T-helper 2 cell (primary cell): Measurements from ENCODE around the gene PI4KA.
"Not testable (repeated sequence)": the region's sequence is repeated elsewhere in the genome, so short reads cannot be mapped to it uniquely, and the experiment has no call there.

Experiments
- DNase-seq, 5 experiments: peaks; one replicate each; pipeline versions ENCODE4 v3.0.0 to v3.0.0-alpha.2; 2012 to 2022

The PI4KA gene

DNA sequence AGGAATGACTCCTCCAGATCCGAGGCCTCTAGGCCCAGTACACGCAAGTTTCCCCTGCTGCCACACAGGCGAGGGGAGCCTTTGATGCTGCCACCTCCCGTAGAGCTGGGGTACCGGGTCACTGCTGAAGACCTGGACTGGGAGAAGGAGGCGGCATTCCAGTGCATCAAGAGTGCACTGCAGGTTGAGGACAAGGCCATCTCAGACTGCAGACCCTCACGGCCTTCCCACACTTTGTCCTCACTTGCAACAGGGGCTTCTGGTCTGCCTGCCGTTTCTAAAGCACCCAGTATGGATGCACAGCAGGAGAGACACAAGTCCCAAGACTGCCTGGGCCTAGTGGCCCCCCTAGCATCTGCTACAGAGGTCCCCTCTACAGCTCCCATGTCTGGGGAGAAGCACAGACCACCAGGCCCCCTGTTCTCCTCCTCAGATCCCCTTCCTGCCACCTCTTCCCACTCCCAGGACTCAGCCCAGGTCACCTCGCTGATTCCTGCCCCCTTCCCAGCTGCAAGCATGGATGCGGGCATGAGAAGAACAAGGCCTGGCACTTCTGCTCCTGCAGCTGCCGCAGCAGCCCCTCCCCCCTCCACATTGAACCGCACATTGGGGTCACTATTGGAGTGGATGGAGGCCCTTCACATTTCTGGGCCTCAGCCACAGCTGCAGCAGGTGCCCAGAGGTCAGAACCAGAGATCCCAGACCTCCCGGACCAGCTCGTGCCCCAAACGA is 167.9 kb downstream of the PI4KA start:
- not testable (repeated sequence) for DNase-seq

DNA sequence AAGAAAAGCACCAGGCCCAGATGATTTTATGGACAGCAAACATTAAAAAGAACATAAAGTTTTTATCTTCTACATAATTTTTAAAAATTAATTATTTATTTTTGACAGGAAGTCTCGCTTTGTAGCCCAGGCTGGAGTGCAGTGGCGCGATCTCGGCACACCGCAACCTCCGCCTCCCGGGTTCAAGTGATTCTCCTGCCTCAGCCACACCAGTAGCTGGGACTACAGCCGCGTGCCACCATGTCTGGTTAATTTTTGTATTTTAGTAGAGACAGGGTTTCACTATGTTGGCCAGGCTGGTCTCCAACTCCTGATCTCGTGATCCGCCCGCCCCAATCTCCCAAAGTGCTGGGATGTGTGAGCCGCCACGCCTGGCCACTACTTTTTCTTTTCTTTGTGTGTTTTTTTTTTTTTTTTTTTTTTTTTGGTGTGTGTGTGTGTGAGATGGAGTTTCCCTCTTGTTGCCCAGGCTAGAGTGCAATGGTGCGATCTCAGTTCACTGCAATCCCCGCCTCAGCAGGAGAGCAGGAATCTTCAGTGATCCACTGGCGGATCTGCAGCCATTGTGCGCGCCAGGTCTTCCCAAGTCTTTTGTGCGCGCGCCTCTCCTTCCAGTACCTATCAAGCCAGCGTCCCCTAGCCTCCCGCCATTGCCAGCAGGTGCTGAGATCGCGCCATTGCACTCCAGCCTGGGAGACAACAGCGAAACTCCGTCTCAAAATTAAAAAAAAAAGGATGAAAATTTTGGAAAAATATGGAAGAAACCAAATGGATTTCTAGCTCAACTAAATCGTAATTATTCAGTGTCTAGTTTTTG is 171.0 kb downstream of the PI4KA start:
- DNase-seq: not testable (repeated sequence)

DNA sequence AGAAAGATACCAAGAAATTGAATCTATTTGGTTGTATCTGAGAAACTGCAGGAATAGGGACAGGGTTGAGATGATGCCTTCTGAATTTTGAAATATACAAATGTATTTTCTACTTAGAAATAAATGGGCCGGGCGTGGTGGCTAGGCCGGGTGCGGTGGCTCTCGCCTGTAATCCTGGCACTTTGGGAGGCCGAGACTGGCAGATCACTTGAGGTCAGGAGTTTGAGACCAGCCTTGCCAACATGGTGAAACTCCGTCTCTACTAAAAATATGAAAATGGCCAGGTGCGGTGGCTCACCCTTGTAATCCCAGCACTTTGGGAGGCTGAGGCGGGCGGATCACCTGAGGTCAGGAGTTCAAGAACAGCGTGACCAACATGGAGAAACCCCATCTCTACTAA is 172.8 kb downstream of the PI4KA start:
- not testable (repeated sequence) for DNase-seq

DNA sequence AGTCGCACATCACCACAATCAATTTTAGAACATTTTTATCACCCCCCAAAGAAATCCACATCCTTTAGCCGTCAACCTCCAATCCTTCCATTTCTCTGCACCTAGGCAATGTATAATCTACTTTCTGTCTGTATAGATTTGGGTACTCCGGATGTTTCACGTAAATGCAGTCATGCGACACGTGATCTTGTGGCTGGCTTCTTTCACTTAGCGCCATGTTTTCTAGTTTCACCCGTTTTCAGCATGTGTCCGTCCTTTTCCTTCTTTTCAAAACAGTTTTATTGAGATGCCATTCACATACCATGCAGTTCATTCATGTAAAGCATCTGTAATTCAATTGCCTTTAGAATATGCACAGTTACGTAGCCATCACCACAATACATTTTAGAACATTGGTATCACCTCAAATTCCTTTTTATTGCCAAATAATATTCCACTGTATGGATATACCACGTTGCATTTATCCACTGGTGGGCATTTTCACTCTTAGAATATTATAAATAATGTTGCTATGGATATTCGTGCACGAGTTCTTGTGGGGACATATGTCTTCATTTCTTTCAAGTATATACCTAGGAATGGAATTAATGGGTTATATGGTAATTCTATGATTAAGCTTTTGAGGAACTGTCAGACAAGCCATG is 179.7 kb downstream of the PI4KA start:
- not testable (repeated sequence) for DNase-seq

DNA sequence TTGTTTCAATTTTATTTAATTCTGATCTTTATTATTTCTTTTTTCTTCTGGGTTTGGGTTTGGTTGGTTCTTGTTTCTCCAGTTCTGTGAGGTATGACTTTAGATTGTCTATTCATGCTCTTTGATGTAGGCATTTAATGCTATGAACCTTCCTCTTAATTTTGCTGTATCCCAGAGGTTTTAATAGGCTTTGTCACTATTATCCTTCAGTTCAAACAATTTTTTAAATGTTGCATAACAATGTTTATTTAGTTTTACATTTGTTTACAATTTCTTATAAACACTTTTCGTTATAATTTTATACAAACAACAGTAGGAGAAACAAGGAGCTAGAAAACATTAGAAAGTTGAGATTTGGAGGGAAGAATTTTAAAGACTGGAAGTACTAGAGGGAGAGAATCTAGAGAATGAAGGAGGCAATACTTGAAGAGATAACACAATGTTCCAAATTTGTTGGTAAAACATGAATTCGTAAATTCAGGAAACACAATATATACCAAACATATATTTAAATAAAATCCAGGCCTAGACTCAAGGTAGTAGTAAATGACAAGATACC is 180.8 kb downstream of the PI4KA start:
- DNase-seq: no peak

DNA sequence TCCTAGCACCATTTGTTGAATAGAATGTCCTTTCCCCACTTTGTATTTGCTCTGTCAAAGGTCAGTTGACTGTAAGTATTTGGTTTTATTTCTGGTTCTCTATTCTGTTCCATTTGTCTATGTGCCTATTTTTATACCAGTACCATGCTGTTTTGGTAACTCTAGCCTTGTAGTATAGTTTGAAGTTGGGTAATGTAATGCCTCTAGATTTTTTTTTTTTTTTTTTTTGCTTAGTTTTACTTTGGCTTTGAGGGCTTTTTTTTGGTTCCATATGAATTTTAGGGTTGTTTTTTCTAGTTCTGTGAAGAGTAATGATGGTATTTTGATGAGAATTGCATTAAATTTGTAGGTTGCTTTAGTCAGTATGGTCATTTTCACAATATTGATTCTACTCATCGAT is 183.0 kb downstream of the PI4KA start:
- DNase-seq: not testable (repeated sequence)

DNA sequence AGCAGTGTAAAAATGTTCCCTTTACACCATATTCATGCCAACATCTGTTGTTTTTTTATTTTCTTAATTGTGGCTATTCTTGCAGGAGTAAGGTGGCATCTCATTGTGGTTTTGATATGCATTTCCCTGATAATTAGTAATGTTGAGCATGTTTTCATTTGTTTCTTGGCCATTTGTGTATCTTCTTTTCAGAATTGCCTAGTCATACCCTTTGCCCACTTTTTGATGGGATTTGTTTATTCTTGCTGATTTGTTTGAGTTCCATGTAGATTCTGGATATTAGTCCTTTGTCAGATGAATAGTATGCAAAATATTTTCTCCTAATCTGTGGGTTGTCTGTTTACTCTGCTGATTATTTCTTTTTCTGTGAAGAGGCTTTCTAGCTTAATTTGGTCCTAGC is 183.6 kb downstream of the PI4KA start:
- DNase-seq: no peak

DNA sequence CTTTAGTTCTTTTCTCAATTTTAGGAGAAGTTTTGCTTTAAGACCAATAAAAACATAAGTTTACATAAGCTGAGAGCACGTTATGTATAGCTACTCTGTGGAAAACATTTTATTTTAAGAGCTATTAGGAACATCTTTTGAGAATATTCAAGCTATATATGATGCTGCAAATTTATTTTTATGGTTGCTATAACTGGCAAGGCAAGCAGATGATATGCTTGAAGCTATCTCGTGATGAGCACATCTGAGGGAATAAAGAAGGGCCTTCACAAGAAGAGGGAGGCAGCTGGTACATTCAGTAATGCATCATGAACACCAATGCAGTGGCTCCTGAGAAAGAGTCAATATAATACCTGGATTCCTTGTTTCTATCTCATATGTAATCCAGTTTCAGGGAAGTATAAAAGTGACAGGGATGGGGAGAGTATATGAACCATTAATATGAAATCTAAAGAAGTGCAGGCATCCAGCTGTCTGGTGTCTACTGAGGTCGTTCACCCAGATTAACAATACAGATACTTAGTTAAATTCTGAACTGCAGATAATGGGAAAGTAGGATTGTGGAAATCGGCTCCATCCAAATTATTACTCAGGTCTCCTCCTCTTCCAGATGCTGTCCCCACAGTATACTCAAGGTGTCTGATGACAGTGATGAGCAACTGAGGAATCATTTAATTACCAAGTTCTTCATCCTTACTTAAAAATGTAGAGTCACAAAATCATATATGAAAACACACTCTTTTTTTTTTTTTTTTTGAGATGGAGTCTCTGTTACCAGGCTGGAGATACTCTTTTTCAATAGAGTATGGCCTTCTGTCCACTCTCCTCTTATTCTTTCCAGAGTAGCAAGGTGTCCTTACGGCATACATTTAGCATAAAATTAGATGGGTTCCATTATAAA is 185.1 kb downstream of the PI4KA start:
- no peak for DNase-seq

DNA sequence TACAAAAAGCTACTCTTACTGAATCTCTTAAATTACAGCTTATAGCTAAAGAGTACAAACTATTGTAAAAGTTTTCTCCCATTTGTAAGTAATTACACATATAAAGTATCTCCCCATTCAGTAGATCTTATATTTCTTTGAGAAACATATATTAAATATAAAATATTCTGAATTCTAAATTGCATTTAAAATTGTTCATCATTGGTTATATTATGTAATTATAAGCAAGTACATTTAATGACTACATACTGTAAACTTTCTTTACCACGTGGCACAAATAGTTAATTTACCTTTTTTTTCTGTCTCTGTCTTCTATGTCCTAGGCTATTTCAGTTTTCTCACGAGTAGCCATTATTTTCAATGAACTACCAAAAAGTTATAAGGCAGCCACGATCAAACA is 185.9 kb downstream of the PI4KA start:
- DNase-seq: no peak

DNA sequence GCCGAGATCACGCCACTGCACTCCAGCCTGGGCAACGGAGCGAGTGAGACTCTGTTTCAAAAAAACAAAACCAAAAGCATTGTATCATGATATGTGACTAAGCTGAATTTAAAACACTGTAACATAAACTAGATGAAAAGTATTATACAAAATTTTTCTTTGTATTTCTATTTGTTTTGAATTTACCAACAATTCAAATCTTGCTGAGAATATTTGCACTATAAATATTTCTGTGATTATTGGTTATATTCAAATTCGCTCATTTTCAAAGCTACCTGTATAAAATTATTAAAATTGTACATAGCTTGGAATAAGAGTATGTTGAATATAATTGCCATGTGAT is 186.6 kb downstream of the PI4KA start:
- DNase-seq: no peak

DNA sequence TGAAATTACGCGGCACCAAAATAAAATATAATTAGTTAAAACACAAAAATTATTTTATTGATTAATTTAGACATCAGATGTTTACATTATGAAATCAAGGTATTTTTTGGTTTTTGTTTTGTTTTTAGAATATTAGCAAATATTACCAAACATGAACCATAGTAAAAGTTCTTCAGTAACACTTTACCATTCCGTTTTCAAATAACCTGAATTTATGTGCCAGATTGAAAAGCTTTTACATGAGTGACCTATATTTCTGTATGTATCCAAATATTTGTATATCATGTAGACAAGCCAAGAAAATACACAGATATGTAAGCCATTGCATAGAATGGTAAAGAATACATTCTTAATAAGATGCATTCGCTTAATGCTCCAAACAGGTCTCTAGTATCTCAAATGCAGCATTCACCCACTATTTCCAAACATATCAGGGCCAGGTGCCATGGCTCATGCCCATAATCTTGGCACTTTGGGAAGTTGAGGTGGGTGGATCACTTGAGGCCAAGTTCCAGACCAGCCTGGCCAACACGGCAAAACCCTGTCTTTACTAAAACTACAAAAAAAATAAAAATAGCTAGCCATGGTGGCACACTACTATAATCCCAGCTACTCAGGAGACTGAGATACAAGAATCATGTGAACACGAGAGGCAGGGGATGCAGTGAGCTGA is 187.1 kb downstream of the PI4KA start:
- DNase-seq: no peak

DNA sequence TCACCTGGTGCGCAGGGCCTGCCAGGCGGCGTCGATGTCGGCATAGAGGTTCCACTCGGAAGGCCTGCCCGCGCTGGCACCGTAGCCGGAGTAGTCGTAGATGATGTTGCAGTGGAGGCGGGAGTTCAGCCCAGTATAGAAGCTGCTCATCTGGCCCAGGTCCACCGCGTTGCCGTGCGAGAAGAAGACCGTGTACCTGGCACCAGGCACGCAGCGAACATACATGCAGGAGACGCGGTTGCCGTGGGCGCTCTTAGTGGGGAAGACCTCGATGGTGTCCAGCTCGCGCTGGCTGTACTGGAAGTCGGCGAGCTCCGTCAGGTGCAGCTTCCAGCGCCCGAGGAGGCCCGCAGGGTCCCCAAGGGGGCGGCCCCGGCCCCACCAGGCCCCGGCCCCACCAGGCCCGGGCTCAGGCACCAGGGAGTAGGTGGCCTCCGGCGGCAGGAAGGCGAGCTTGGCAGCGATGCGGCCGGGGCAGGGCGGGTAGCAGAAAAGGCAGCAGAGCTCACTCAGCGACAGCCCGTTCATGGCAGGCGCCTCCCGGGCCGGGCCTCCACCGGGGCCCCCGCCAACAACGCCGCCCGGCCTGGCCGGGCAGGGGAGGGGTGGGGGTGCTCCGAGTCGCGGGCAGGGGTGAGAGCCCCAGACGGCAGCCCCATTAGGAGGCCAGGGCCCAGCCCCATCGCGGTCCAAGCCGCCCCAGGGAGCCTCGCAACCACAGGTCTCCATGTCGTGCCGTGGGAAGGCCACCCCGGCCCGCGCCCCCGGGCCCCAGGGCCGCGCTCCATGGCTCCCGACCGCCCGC is 188.0 kb downstream of the PI4KA start:
- DNase-seq: not testable (repeated sequence)

DNA sequence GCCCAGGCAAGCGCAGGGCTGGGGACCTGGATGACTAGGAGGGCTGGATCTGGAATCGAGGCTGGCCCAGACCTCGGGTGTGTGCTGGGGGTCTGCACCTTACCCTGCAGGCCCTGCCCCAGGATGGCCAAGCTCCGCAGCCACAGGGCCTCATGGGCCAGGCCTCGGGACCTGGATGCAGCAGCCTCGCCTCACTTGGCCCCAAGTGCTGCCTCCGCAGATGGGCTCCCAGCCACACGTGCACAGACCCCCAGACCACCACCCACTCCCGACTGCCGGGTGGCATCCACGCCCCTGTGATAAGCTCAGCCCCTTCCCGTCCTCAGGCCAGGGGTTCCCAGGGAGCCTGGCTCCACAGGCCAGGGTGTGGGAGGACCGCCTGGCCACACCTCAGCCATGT is 188.7 kb downstream of the PI4KA start:
- not testable (repeated sequence) for DNase-seq

DNA sequence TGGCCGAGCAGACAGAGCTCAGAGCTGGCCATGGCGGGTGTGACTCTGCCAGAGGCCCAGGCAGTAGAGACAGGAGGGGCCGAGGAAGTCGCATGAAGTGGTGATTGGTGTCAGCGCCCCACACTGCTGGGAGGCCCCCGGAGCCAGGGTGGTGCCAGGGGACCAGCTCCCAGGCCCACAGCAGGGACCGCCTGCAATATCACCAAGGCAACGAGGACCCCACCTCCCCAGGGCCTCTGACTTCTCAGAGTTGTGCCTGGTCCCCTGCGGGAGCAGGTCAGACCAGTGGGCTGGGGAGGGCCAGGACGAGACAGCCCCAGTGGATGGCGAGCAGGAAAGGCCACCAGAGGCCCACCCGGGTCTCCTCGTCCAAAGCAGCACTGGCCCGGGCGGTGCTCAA is 189.1 kb downstream of the PI4KA start:
- DNase-seq: not testable (repeated sequence)

DNA sequence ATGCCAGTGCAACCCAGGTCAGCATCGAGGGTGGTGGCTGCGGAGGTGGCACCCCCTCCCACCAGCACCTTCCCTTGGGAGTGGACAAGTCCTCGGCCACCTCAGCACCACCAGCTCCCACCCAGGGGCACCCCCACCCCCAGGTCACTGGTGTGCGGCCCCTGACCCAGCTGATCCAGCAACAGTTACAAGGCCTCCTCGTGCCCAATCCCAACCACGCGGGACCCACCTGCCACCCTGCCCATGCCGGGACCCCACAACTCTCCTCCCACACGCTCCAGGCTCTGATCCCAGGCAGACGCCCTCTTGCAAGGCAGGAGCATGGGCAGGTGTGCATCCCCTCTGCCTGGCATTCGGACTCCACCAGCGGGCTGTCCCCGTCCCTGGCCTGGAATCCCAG is 189.8 kb downstream of the PI4KA start:
- not testable (repeated sequence) for DNase-seq

DNA sequence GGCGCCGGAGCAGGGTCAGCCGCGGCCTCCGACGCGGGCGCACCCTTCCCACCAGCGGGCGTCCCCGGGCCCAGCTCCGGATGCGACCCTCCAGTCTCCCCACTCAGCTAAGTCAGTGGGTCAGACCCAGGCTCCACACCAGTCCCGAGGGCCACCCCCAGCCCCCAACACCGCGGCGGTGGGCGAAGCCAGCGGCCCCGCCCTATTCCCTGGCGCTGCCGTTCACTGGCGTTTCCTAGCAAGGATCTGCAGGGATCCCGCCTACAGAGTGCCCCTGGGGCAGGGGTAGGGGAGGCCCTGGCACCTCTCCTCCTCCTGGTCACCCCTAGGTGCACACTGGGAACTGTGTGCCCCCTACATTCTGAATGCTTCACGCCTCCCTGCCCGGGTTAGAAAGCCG is 190.4 kb downstream of the PI4KA start:
- not testable (repeated sequence) for DNase-seq

DNA sequence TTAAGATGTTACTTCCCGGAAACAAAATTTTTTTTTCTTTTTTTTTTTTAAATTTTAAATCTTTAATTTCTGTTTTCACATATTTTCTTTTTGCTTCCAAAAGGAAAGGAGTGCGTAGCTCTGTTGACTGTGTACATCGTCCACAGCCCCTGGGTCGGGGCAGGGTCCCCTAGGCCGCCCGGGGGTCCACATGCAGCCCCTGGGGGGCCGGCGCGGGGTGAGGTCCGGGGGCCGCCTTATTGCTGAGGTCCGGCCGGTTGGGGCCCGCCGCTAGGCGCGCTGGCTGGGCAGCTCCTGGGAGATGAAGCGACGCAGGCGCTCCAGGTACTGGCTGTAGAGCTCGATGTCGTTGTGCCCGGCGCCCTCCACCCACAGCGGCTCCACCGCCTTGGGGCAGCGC is 191.1 kb downstream of the PI4KA start:
- DNase-seq: not testable (repeated sequence)

DNA sequence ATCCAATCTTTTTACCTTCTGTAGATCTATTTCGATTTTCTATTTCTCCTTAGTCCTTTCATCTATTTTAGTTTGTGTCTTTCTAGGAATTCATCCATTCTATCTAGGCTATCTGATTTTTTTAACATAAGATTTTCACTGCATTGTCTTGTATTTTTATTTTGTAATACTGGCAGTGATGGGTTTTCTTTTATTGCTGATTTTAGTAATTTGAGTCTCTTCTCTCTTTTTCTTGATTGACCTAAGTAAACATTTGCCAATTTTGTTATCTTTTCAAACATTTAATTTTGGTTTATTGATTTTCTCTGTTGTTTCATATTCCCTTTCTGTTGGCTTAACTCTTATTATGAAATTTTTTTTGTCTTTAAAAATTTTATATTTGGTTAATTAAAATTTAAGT is 192.1 kb downstream of the PI4KA start:
- no peak for DNase-seq

DNA sequence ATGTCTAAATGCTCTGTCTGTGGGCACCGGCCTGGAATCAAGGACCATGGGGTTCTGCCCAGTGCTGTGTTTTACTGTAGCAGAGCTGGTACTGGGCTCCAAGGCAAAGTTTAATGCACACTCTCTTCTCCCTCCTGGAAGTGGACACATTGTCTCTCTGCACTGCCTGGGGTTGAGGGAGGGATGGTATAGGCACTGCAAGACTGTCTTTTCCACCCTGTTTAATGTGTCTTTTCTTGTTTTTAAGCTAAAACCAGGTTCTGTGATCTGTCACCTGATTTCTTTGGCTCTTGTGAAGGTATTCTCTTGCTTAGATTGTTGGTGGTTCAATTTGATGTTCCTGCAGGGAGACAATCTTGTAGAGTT is 194.0 kb downstream of the PI4KA start:
- no peak for DNase-seq

DNA sequence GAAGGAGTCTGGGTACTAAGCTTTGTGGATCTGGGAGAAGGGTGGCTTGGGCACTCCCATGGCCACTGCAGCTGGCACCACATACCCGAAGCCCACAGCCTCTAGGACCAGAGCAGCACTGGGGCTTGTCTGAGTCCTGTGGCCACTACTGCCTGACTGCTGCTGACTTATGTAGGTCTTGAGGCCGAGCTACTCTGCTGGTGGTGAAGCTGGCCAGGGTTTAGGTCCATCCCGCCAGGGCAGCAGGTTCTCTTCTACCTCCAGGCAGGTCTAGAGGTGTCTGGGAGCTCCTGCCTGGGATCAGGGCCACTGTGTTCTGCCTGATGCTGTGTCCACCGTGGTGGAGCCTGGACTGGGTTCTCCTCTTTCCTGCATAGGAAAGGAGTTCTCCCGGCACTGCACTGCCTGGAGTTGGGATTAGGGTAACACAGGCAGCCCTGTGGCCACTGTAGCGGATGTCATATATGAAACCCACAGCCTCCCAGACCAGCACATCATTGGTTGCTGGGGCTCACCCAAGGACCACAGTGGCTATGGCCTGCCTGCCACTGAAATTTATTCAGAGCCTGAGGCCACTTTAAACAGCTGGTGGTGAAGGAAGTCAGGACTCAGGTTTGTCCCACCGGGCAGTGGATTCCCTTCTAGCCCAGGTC is 194.5 kb downstream of the PI4KA start:
- DNase-seq: no peak
